HepG2 (cell line): ENCODE measurements around the gene USP28. TPM values are rescaled to one million over a fixed set of nuclear protein-coding genes. Genes with fewer than 3 reads are reported as not detected.

Source experiments
- ATAC-seq: fragments of 200-7000 bp; cut with Tn5 transposase; 3 replicates; pipeline ENCODE4 v1.9.1; 2020; ENCODE audit warnings: mild to moderate bottlenecking, moderate library complexity
- BruUV-seq: library from RNA; stranded (reverse); fragments of 400-500 nt; replicated peaks from 2 replicates; lab custom pipeline; 2021; lab: Mats Ljungman, UMichigan
- CTCF ChIA-PET: fragments of 300-600 bp; formaldehyde crosslinking; extraction: SDS; loops from one replicate; lab custom pipeline; 2021; ENCODE audit warnings: low total read pairs, inconsistent platforms, low intra/inter-chr PET ratio; lab: Yijun Ruan, JAX
- POLR2A ChIA-PET: fragments of 350-600 bp; sonication (Branson Sonifier 250); formaldehyde crosslinking; loops from one replicate; lab custom pipeline; 2020; ENCODE audit warnings: antibody characterized with exemption, inconsistent platforms; lab: Yijun Ruan, JAX
- DNase-seq: peaks from one replicate; pipeline ENCODE4 v3.0.0-alpha.2; 2015; ENCODE audit warnings: low spot score
- FAIRE-seq: peaks from 3 replicates; lab custom pipeline; 2011; peaks lifted over from hg19 to GRCh38; lab: Jason Lieb, UNC
- H2AFZ ChIP-seq: one replicate; pipeline ENCODE4 v1.6.1; 2011; ENCODE audit warnings: low read length, inconsistent platforms
- H3K27ac ChIP-seq: fragments of 300-600 bp; 3 replicates; pipeline ENCODE4 v1.8.0; 2011; ENCODE audit warnings: mixed run types, mild to moderate bottlenecking, mixed read lengths, low read length, inconsistent platforms; ENCODE audit not compliant: insufficient read depth; ENCODE audit errors: extremely low read length
- H3K27me3 ChIP-seq, 2 experiments: fragments of 200-600 bp in 1 of 2; 2 replicates in 1 of 2; 3 replicates in 1 of 2; pipeline versions ENCODE4 v1.6.0 to v1.8.0; 2011; ENCODE audit warnings: low read length in 2 of 2, mild to moderate bottlenecking in 2 of 2, moderate library complexity in 2 of 2, inconsistent platforms in 1 of 2; ENCODE audit not compliant: insufficient read depth in 2 of 2, control insufficient read depth in 1 of 2
- H3K36me3 ChIP-seq, 2 experiments: fragments of 200-600 bp in 1 of 2; replicated peaks in 1 of 2; 2 replicates in 1 of 2; 3 replicates in 1 of 2; pipeline versions ENCODE4 v1.5.1 to v1.8.0; 2011; ENCODE audit warnings: low read length in 2 of 2, inconsistent platforms in 1 of 2; ENCODE audit not compliant: insufficient read depth in 2 of 2, control insufficient read depth in 1 of 2
- H3K4me1 ChIP-seq: 2 replicates; pipeline ENCODE4 v1.5.1; 2012; ENCODE audit warnings: low read length, inconsistent platforms; ENCODE audit not compliant: insufficient read depth
- H3K4me2 ChIP-seq: 2 replicates; pipeline ENCODE4 v1.6.0; 2011; ENCODE audit warnings: low read depth, low read length, inconsistent platforms
- H3K4me3 ChIP-seq, 3 experiments: fragments of 200-600 bp in 1 of 3; sonication (generic), shearing (Covaris generic) in 1 of 3; replicated peaks in 1 of 3; 2 replicates each; pipeline ENCODE4 v1.5.1; 2011 to 2016; ENCODE audit warnings: low read length in 3 of 3, inconsistent platforms in 2 of 3, low read depth in 2 of 3, mild to moderate bottlenecking in 2 of 3, control low read depth in 1 of 3, mixed read lengths in 1 of 3; ENCODE audit not compliant: insufficient read depth in 1 of 3
- H3K79me2 ChIP-seq: one replicate; pipeline ENCODE4 v1.6.1; 2011; ENCODE audit warnings: low read length, inconsistent platforms; ENCODE audit not compliant: insufficient read depth
- H3K9ac ChIP-seq: 2 replicates; pipeline ENCODE4 v1.6.0; 2011; ENCODE audit warnings: mild to moderate bottlenecking, low read depth, low read length, inconsistent platforms; ENCODE audit not compliant: insufficient read depth
- H3K9me3 ChIP-seq: 2 replicates; pipeline ENCODE4 v1.5.1; 2012; ENCODE audit warnings: mild to moderate bottlenecking, low read length
- H4K20me1 ChIP-seq: 2 replicates; pipeline ENCODE4 v1.6.0; 2011; ENCODE audit warnings: inconsistent platforms, mild to moderate bottlenecking, low read length, moderate library complexity; ENCODE audit not compliant: insufficient read depth
- ATF1 ChIP-seq: IDR thresholded peaks from 2 replicates; pipeline ENCODE4 v1.6.1; 2016; ENCODE audit warnings: mild to moderate bottlenecking, control low read depth
- CREB1 ChIP-seq, 2 experiments: fragments of 450-650 bp in 1 of 2; IDR thresholded peaks; 2 replicates each; pipeline ENCODE4 v1.6.1; 2016 to 2017; ENCODE audit warnings: control low read depth in 1 of 2, mild to moderate bottlenecking in 1 of 2, missing compliant biosample characterization in 1 of 2, missing genetic modification characterization in 1 of 2
- GMEB1 ChIP-seq: sonication (generic); formaldehyde crosslinking; IDR thresholded peaks from 2 replicates; pipeline ENCODE4 v1.5.1; 2020; ENCODE audit warnings: missing genetic modification reagents, mild to moderate bottlenecking, borderline replicate concordance
- PLRG1 ChIP-seq: fragments of 450-650 bp; conservative IDR thresholded peaks from 2 replicates; pipeline ENCODE4 v1.6.1; 2016
- SP4 ChIP-seq: sonication (generic); formaldehyde crosslinking; IDR thresholded peaks from 2 replicates; pipeline ENCODE4 v1.8.1; 2023; ENCODE audit warnings: mild to moderate bottlenecking, missing genetic modification reagents
- TMF1 ChIP-seq: sonication (generic); formaldehyde crosslinking; IDR thresholded peaks from 2 replicates; pipeline ENCODE4 v1.8.1; 2022; ENCODE audit warnings: low read depth, missing genetic modification reagents
- TSC22D2 ChIP-seq: sonication (generic); formaldehyde crosslinking; IDR thresholded peaks from 2 replicates; pipeline ENCODE4 v1.5.1; 2020; ENCODE audit warnings: missing genetic modification reagents, mild to moderate bottlenecking, borderline replicate concordance
- ZC3H13 ChIP-seq: sonication (generic); formaldehyde crosslinking; IDR thresholded peaks from 2 replicates; pipeline ENCODE4 v1.8.1; 2023; ENCODE audit warnings: mild to moderate bottlenecking, missing genetic modification reagents, moderate library complexity
- ZNF136 ChIP-seq: sonication (generic); formaldehyde crosslinking; IDR thresholded peaks from 2 replicates; pipeline ENCODE4 v1.8.1; 2022; ENCODE audit warnings: low read depth, mild to moderate bottlenecking, moderate library complexity, missing genetic modification reagents
- ZNF207 ChIP-seq: fragments of 450-650 bp; IDR thresholded peaks from 2 replicates; pipeline ENCODE4 v1.6.1; 2016; ENCODE audit warnings: antibody characterized with exemption, borderline replicate concordance
- ZNF235 ChIP-seq: sonication (generic); formaldehyde crosslinking; IDR thresholded peaks from 2 replicates; pipeline ENCODE4 v1.8.1; 2023; ENCODE audit warnings: mild to moderate bottlenecking, missing genetic modification reagents, borderline replicate concordance
- ZNF460 ChIP-seq: sonication (generic); formaldehyde crosslinking; IDR thresholded peaks from 2 replicates; pipeline ENCODE4 v1.5.1; 2020; ENCODE audit warnings: missing genetic modification reagents, mild to moderate bottlenecking, borderline replicate concordance
- ZNF782 ChIP-seq: sonication (generic); formaldehyde crosslinking; IDR thresholded peaks from 2 replicates; pipeline ENCODE4 v1.4.0; 2020; ENCODE audit warnings: missing genetic modification reagents, mild to moderate bottlenecking, borderline replicate concordance
- WGBS: methylation state at CpG from one replicate; pipeline ENCODE4 v1.1.6; 2017; ENCODE audit warnings: low lambda C conversion rate; 5-methylcytosine and 5-hydroxymethylcytosine counted together
- in situ Hi-C: cut with HindIII; loops from 2 replicates; pipeline ENCODE4 v1.10.0; 2017; ENCODE audit warnings: low pct_unique_long_range_greater_than_20kb; ENCODE audit not compliant: extremely low pct_ligation_motif_present
- intact Hi-C: fragments of 100-400 bp; cut with micrococcal nuclease; formaldehyde crosslinking; loops from one replicate; pipeline ENCODE4 v1.10.0; 2022; ENCODE audit not compliant: unreplicated experiment
- polyA plus RNA-seq, 8 experiments: library from polyadenylated mRNA; depleted of rRNA in 3 of 8; stranded (reverse) in 7 of 8; unstranded in 1 of 8; fragments of >200 nt; fragmentation: Illumina TruSeq in 4 of 8; extraction: Trizol in 4 of 8; gene quantifications; 2 replicates each; pipeline versions ENCODE4 v1.2.1 to v1.2.3, GENCODE V29; 2011 to 2016; ENCODE audit warnings: low read depth in 4 of 8, missing spikeins in 1 of 8, mixed read lengths in 1 of 8; ENCODE audit not compliant: insufficient read depth in 1 of 8
- total RNA-seq, 5 experiments: library from RNA; depleted of rRNA; stranded (reverse); fragments of >200 nt; fragmentation: Illumina TruSeq; extraction: Trizol; gene quantifications; 2 replicates each; pipeline ENCODE4 v1.2.3, GENCODE V29; 2016; ENCODE audit warnings: low read depth in 1 of 5

The USP28 gene
- total and polyA plus RNA-seq, 2 of the 13 experiments (the other 11 are each of a cell fraction or from before 2014, with no cell fraction given) = 29.6 to 34.3 TPM

- TF ChIP-seq ZNF235 (CRISPR knock-in tag) = no peak
Measured at GRCh38 chr11:113840932-113841664, 34.3 kb downstream of the USP28 start (continued).

GRCh38 chr11:113839842-113840241 lies 35.5 kb downstream of the USP28 start:
- H4K20me1 ChIP-seq = no peaks in the 10 kb centered on the region
- no peaks in the 10 kb centered on the region for H3K9me3 ChIP-seq
- H3K27ac ChIP-seq = no peak overlapping the region
- H3K4me1 ChIP-seq = no peaks in the 10 kb centered on the region
- no peak overlapping the region for H3K4me2 ChIP-seq
- BruUV-seq = TSS peak; percentile 22
- POLR2A ChIA-PET = no interaction called here
- H3K36me3 ChIP-seq = peaks cover 17 to 38% of the 10 kb centered on the region in 2 experiments
- ATAC-seq = no peak
- no peak for DNase-seq
- no peak for FAIRE-seq
- no peaks in the 10 kb centered on the region for H3K79me2 ChIP-seq
- in situ Hi-C loops = no loop called here
- CTCF ChIA-PET = no interaction called here
- TF ChIP-seq ZNF136 (no peak), ZNF460 (CRISPR knock-in tag) (no peak), TSC22D2 (CRISPR knock-in tag) (no peak), TMF1 (CRISPR knock-in tag) (no peak), GMEB1 (CRISPR knock-in tag) (no peak), ATF1 (no peak), CREB1 (IDR thresholded peaks at IDR 0.05) (no peak), CREB1 (CRISPR knock-in tag; IDR thresholded peaks at IDR 0.05) (no peak), ZNF207 (no peak), PLRG1 (no peak), ZC3H13 (CRISPR knock-in tag) (no peak), ZNF782 (CRISPR knock-in tag) (no peak), SP4 (no peak)
- TF ChIP-seq, all 625 proteins: peak for 0
- H2AFZ ChIP-seq = no peak overlapping the region
- intact Hi-C loops = no loop called here
- H3K4me3 ChIP-seq = no peak overlapping the region
- no peak overlapping the region for H3K9ac ChIP-seq
- no peaks in the 10 kb centered on the region for H3K27me3 ChIP-seq
- WGBS = 91% methylated on average over 6 of the region's 6 CpGs
